Natural killer cell (primary cell): ENCODE data around the gene RXRA. TPM values are rescaled to one million over a fixed set of nuclear protein-coding genes. Genes with fewer than 3 reads are reported as not detected.

ENCODE experiments used
- ATAC-seq, 3 donors: fragments of 150-1000 bp in 2 of 3; fragments of 200-7000 bp in 1 of 3; cut with Tn5 transposase; 1 replicate in 1 of 3; 2 replicates in 2 of 3; pipeline ENCODE4 v1.10.0; 2021; ENCODE audit warnings: mild to moderate bottlenecking in 2 of 3, moderate library complexity in 2 of 3
- DNase-seq, 2 donors: peaks; one replicate each; pipeline versions ENCODE4 v3.0.0 to v3.0.0-alpha.2; 2013 to 2021; ENCODE audit warnings: mixed read lengths in 1 of 2
- H3K27ac ChIP-seq: one replicate; pipeline ENCODE4 v1.5.1; 2013; ENCODE audit warnings: mild to moderate bottlenecking, low read length
- H3K27me3 ChIP-seq: one replicate; pipeline ENCODE4 v1.6.1; 2013; ENCODE audit warnings: low read length; ENCODE audit not compliant: control insufficient read depth, insufficient read depth
- H3K36me3 ChIP-seq: one replicate; pipeline ENCODE4 v1.6.1; 2013; ENCODE audit warnings: low read length; ENCODE audit not compliant: control insufficient read depth, insufficient read depth
- H3K4me1 ChIP-seq: one replicate; pipeline ENCODE4 v1.6.1; 2013; ENCODE audit warnings: low read length; ENCODE audit not compliant: control insufficient read depth, insufficient read depth
- H3K4me3 ChIP-seq: one replicate; pipeline ENCODE4 v1.5.1; 2013; ENCODE audit warnings: low read length
- H3K9me3 ChIP-seq: one replicate; pipeline ENCODE4 v1.6.1; 2013; ENCODE audit warnings: low read length; ENCODE audit not compliant: control insufficient read depth, insufficient read depth
- H3K27ac Mint-ChIP-seq, 2 donors: one replicate each; pipeline ENCODE4 v1.8.0; 2022; ENCODE audit warnings: mild to moderate bottlenecking in 2 of 2, mixed read lengths in 2 of 2, moderate library complexity in 1 of 2
- H3K27me3 Mint-ChIP-seq, 2 donors: one replicate each; pipeline ENCODE4 v1.8.0; 2022; ENCODE audit warnings: low read depth in 2 of 2, mixed read lengths in 2 of 2
- H3K36me3 Mint-ChIP-seq: one replicate; pipeline ENCODE4 v1.8.0; 2022; ENCODE audit warnings: mixed read lengths
- H3K4me1 Mint-ChIP-seq, 2 donors: one replicate each; pipeline ENCODE4 v1.8.0; 2022; ENCODE audit warnings: mixed read lengths in 2 of 2
- H3K4me3 Mint-ChIP-seq: one replicate; pipeline ENCODE4 v1.8.0; 2022; ENCODE audit warnings: mild to moderate bottlenecking, moderate library complexity, mixed read lengths
- H3K9me3 Mint-ChIP-seq, 2 donors: one replicate each; pipeline ENCODE4 v1.8.0; 2022; ENCODE audit warnings: mixed read lengths in 2 of 2
- CTCF ChIP-seq: fragments of 200-600 bp; IDR thresholded peaks from one replicate; pipeline ENCODE4 v1.8.0; 2022; ENCODE audit warnings: antibody characterized with exemption
- WGBS: methylation state at CpG from one replicate; pipeline ENCODE4 v1.1.7; 2013; ENCODE audit warnings: missing lambda C conversion rate; ENCODE audit not compliant: insufficient coverage; 5-methylcytosine and 5-hydroxymethylcytosine counted together
- intact Hi-C: fragments of 100-400 bp; cut with micrococcal nuclease; formaldehyde crosslinking; loops from one replicate; pipeline ENCODE4 v1.14.2; 2022
- total RNA-seq, 4 donors: library from RNA; stranded (reverse); fragments of 120-200 nt in 1 of 4; gene quantifications; one replicate each; pipeline versions ENCODE4 v1.2.3 to v1.2.4, GENCODE V29; 2013 to 2022

Gene RXRA
- total RNA-seq, 3 donors from 2014 or later (not counting 1 experiment from before 2014, with no cell fraction given) = 30.9 to 64.1 (median 42.2) TPM

- Mint-ChIP-seq H3K4me3 (no peak overlapping the region), H3K9me3 (no peaks in the 10 kb centered on the region), H3K27ac (peak overlapping the region in 1 of 2 donors; percentile 80), H3K36me3 (no peaks in the 10 kb centered on the region), H3K27me3 (no peaks in the 10 kb centered on the region), H3K4me1 (peaks cover 33 to 62% of the 10 kb centered on the region in 2 donors)
- Histone ChIP-seq H3K9me3 (no peaks in the 10 kb centered on the region), H3K27ac (no peak overlapping the region), H3K27me3 (no peaks in the 10 kb centered on the region), H3K4me1 (peaks cover 84% of the 10 kb centered on the region), H3K4me3 (no peak overlapping the region), H3K36me3 (peaks cover 4% of the 10 kb centered on the region)
- TF ChIP-seq CTCF = no peak
- no peak for DNase-seq
- WGBS = 82% methylated on average over 40 of the region's 40 CpGs
- no peak for ATAC-seq
- intact Hi-C loops = loop anchor here (5.0 kb wide), 1 partner anchor 33 kb away; no protein-coding TSS in a partner anchor
Observed at GRCh38 chr9:134408939-134409737, 82.9 kb downstream of the RXRA start.

GRCh38 chr9:134410071-134410834 is 84.0 kb downstream of the RXRA start:
- no peaks in the 10 kb centered on the region for H3K9me3 Mint-ChIP-seq
- 86% methylated on average over 17 of the region's 17 CpGs for WGBS
- peaks cover 26 to 53% of the 10 kb centered on the region in 2 donors for H3K4me1 Mint-ChIP-seq
- Histone ChIP-seq H3K4me1 (peaks cover 73% of the 10 kb centered on the region), H3K4me3 (no peak overlapping the region), H3K27me3 (no peaks in the 10 kb centered on the region), H3K9me3 (no peaks in the 10 kb centered on the region), H3K27ac (no peak overlapping the region), H3K36me3 (peaks cover 4% of the 10 kb centered on the region)
- no peak for DNase-seq
- H3K27ac Mint-ChIP-seq = peak overlapping the region; percentile 16 to 69
- H3K27me3 Mint-ChIP-seq = no peaks in the 10 kb centered on the region
- H3K4me3 Mint-ChIP-seq = peak overlapping the region; percentile 31
- no peak for ATAC-seq
- intact Hi-C loops = no loop called here
- no peak for TF ChIP-seq CTCF
- no peaks in the 10 kb centered on the region for H3K36me3 Mint-ChIP-seq

GRCh38 chr9:134410835-134411217 is 84.6 kb downstream of the RXRA start:
- no peaks in the 10 kb centered on the region for H3K9me3 ChIP-seq
- H3K4me1 Mint-ChIP-seq = peaks cover 20 to 53% of the 10 kb centered on the region in 2 donors
- peaks cover 4% of the 10 kb centered on the region for H3K36me3 ChIP-seq
- H3K4me3 ChIP-seq = no peak overlapping the region
- WGBS = 95% methylated on average over 12 of the region's 12 CpGs
- H3K4me3 Mint-ChIP-seq = no peak overlapping the region
- no peak overlapping the region for H3K27ac ChIP-seq
- H3K36me3 Mint-ChIP-seq = no peaks in the 10 kb centered on the region
- no peak overlapping the region for H3K27ac Mint-ChIP-seq
- TF ChIP-seq CTCF = no peak
- H3K27me3 Mint-ChIP-seq = no peaks in the 10 kb centered on the region
- no peaks in the 10 kb centered on the region for H3K27me3 ChIP-seq
- no peak for ATAC-seq
- no peak for DNase-seq
- H3K9me3 Mint-ChIP-seq = no peaks in the 10 kb centered on the region
- H3K4me1 ChIP-seq = peaks cover 68% of the 10 kb centered on the region
- intact Hi-C loops = no loop called here
